Measurements from ENCODE around the gene TP53AIP1. TPM values are rescaled to one million over a fixed set of nuclear protein-coding genes. Genes with fewer than 3 reads are reported as not detected.

The TP53AIP1 gene
- total RNA-seq, 6 experiments from 2014 or later: 0.22 TPM; not detected in 5

- ATAC-seq (peak; percentile 37 to 58 (median 48)), DNase-seq (peak; percentile 83 to 88 (median 85))
- Histone ChIP-seq H3K4me1 (peaks cover 0 to 47% (median 22%) of the 10 kb centered on the region in 4 donors), H3K27me3 (no peaks in the 10 kb centered on the region), H3K9me3 (no peaks in the 10 kb centered on the region), H3K27ac (no peak overlapping the region), H3K36me3 (no peaks in the 10 kb centered on the region), H3K4me3 (no peak overlapping the region)
- TF ChIP-seq CTCF (IDR thresholded peaks at IDR 0.05): no peak
- WGBS (ENCODE audit: insufficient coverage, low coverage, low lambda C conversion rate, missing lambda C conversion rate): 41% methylated on average over 13 of the region's 13 CpGs
- intact Hi-C loops (cut with DNase I): no loop called here
Observed at GRCh38 chr11:128898580-128899344, 43.9 kb downstream of the TP53AIP1 start.

- H3K36me3 ChIP-seq: no peaks in the 10 kb centered on the region
- H3K4me3 ChIP-seq: no peak overlapping the region
- TF ChIP-seq POLR2A (IDR thresholded peaks at IDR 0.05) (no peak), CTCF (IDR thresholded peaks at IDR 0.05) (no peak)
- no peak overlapping the region for H3K27ac ChIP-seq
- peaks cover 0 to 55% (median 24%) of the 10 kb centered on the region in 4 donors for H3K4me1 ChIP-seq
- no peak for DNase-seq
- no peaks in the 10 kb centered on the region for H3K27me3 ChIP-seq
- intact Hi-C loops (cut with DNase I): no loop called here
- no peaks in the 10 kb centered on the region for H3K9me3 ChIP-seq
- no peak for ATAC-seq
- 83% methylated on average over 1 of the region's 1 CpG for WGBS (ENCODE audit: insufficient coverage, low coverage, low lambda C conversion rate, missing lambda C conversion rate)
Observed at GRCh38 chr11:128897826-128898225, 44.8 kb downstream of the TP53AIP1 start.

- no peak for TF ChIP-seq POLR2A (IDR thresholded peaks at IDR 0.05)
- TF ChIP-seq CTCF (IDR thresholded peaks at IDR 0.05): no peak
- no peaks in the 10 kb centered on the region for H3K36me3 ChIP-seq
- peaks cover 0 to 54% (median 24%) of the 10 kb centered on the region in 4 donors for H3K4me1 ChIP-seq
- H3K4me3 ChIP-seq: no peak overlapping the region
- intact Hi-C loops (cut with DNase I): no loop called here
- WGBS (ENCODE audit: insufficient coverage, low coverage, low lambda C conversion rate, missing lambda C conversion rate): 64% methylated on average over 2 of the region's 2 CpGs
- no peaks in the 10 kb centered on the region for H3K27me3 ChIP-seq
- DNase-seq (no peak), ATAC-seq (no peak)
- no peak overlapping the region for H3K27ac ChIP-seq
- no peaks in the 10 kb centered on the region for H3K9me3 ChIP-seq
Observed at GRCh38 chr11:128896356-128896755, 46.3 kb downstream of the TP53AIP1 start.

- TF ChIP-seq CTCF (IDR thresholded peaks at IDR 0.05): no peak
- no peak for TF ChIP-seq POLR2A (IDR thresholded peaks at IDR 0.05)
- Histone ChIP-seq H3K4me1 (peaks cover 0 to 52% (median 26%) of the 10 kb centered on the region in 4 donors), H3K4me3 (no peak overlapping the region), H3K36me3 (no peaks in the 10 kb centered on the region), H3K27ac (no peak overlapping the region), H3K9me3 (no peaks in the 10 kb centered on the region), H3K27me3 (no peaks in the 10 kb centered on the region)
- 100% methylated on average over 2 of the region's 9 CpGs for WGBS (ENCODE audit: insufficient coverage, low coverage, low lambda C conversion rate, missing lambda C conversion rate)
- DNase-seq (no peak), ATAC-seq (no peak)
- intact Hi-C loops (cut with DNase I): no loop called here
Observed at GRCh38 chr11:128895526-128895925, 47.1 kb downstream of the TP53AIP1 start.
